Transverse colon (tissue), 4 donors: Measurements from ENCODE around the gene LASP1NB.

Source experiments
- DNase-seq: peaks from one replicate; pipeline ENCODE4 v3.0.0-alpha.2; 2019
- H3K27ac ChIP-seq, 4 donors: fragments of 200-600 bp; sonication (generic); 2 replicates each; pipeline ENCODE4 v1.5.1; 2016 to 2018; ENCODE audit warnings: inconsistent platforms in 4 of 4
- H3K27me3 ChIP-seq: fragments of 200-600 bp; sonication (generic); 2 replicates; pipeline ENCODE4 v1.5.1; 2017; ENCODE audit warnings: inconsistent platforms
- H3K36me3 ChIP-seq, 4 donors: fragments of 200-600 bp; sonication (generic); 2 replicates each; pipeline ENCODE4 v1.5.1; 2017 to 2019; ENCODE audit warnings: inconsistent platforms in 4 of 4
- H3K4me1 ChIP-seq, 4 donors: fragments of 200-600 bp; sonication (generic); 2 replicates each; pipeline ENCODE4 v1.5.1; 2017 to 2020; ENCODE audit warnings: inconsistent platforms in 4 of 4
- H3K4me3 ChIP-seq, 4 donors: fragments of 200-600 bp; sonication (generic); 1 replicate in 1 of 4; 2 replicates in 3 of 4; pipeline versions ENCODE4 v1.5.1 to v1.6.1; 2017 to 2019; ENCODE audit warnings: inconsistent platforms in 4 of 4
- H3K9me3 ChIP-seq, 2 donors: fragments of 200-600 bp; sonication (generic); 2 replicates each; pipeline ENCODE4 v1.5.1; 2017 to 2019; ENCODE audit warnings: inconsistent platforms in 2 of 2
- EP300 ChIP-seq: sonication (generic); formaldehyde crosslinking; IDR thresholded peaks from one replicate; pipeline ENCODE4 v1.6.1; 2017; ENCODE audit warnings: antibody characterized with exemption, low read depth
- POLR2A ChIP-seq: fragments of 450-650 bp; IDR thresholded peaks from one replicate; pipeline ENCODE4 v1.6.1; 2016; ENCODE audit warnings: antibody characterized with exemption, mild to moderate bottlenecking, moderate library complexity
- POLR2AphosphoS5 ChIP-seq, 3 donors: sonication (generic); formaldehyde crosslinking; IDR thresholded peaks; one replicate each; pipeline ENCODE4 v1.6.1; 2016; ENCODE audit warnings: antibody characterized with exemption in 3 of 3
- WGBS, 2 donors: methylation state at CpG; one replicate each; pipeline ENCODE4 v1.1.5; 2018; ENCODE audit warnings: low coverage in 1 of 2; 5-methylcytosine and 5-hydroxymethylcytosine counted together
- in situ Hi-C, 4 donors: fragments of 200-750 bp; cut with MboI; loops; one replicate each; pipeline versions ENCODE4 v1.15.0 to v1.15.1; 2017; ENCODE audit warnings: low sequenced_read_pairs in 3 of 4, low pct_ligation_motif_present in 1 of 4, low pct_unique_long_range_greater_than_20kb in 1 of 4
- intact Hi-C: fragments of 100-400 bp; cut with DNase I; formaldehyde crosslinking; loops from one replicate; pipeline ENCODE4 v1.15.1; 2023; ENCODE audit warnings: low total_unique reads
- TF ChIP-seq, protein P1 (sequence below), 5 experiments: fragments of 200-600 bp in 3 of 5; fragments of 450-650 bp in 2 of 5; sonication (generic) in 3 of 5; IDR thresholded peaks; 1 replicate in 2 of 5; 2 replicates in 3 of 5; pipeline ENCODE4 v1.5.1; 2016 to 2017; ENCODE audit warnings: antibody characterized with exemption in 5 of 5, inconsistent platforms in 3 of 5, mild to moderate bottlenecking in 2 of 5, moderate library complexity in 1 of 5

LASP1NB gene

DNA sequence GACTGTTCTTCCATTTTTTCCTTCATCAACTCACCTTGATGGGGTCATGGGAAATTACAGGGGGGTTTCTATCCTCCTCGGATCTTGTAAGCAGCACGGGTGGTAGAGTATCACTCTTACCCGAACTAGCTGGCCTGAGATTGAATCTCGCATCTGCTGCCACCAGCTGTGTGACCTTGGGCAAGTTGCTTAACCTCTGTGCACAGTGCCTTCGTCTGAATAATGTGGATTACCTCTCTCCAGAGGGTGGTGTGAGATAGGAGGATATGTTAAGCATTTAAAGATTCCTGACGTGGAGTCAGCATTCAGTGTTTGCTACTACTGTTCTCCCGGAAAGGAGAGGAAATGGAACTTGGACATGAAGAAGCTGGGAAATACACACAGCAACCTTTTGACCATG, 31.1 kb upstream of the LASP1NB start:
- 50 to 64% methylated on average over 2 to 7 of the region's 7 CpGs for WGBS, 2 donors
- H3K9me3 ChIP-seq, result no peaks in the 10 kb centered on the region
- no peaks in the 10 kb centered on the region for H3K27me3 ChIP-seq
- no peak overlapping the region for H3K4me3 ChIP-seq
- peaks cover 35 to 78% (median 49%) of the 10 kb centered on the region in 4 donors for H3K4me1 ChIP-seq
- peak overlapping the region; percentile 40 to 59 (median 58) for H3K27ac ChIP-seq
- peaks cover 0 to 26% (median 7%) of the 10 kb centered on the region in 4 donors for H3K36me3 ChIP-seq
- no peak for DNase-seq
- intact Hi-C loops, result no loop called here
- in situ Hi-C loops, result no loop called here
- TF ChIP-seq, protein P1, sequence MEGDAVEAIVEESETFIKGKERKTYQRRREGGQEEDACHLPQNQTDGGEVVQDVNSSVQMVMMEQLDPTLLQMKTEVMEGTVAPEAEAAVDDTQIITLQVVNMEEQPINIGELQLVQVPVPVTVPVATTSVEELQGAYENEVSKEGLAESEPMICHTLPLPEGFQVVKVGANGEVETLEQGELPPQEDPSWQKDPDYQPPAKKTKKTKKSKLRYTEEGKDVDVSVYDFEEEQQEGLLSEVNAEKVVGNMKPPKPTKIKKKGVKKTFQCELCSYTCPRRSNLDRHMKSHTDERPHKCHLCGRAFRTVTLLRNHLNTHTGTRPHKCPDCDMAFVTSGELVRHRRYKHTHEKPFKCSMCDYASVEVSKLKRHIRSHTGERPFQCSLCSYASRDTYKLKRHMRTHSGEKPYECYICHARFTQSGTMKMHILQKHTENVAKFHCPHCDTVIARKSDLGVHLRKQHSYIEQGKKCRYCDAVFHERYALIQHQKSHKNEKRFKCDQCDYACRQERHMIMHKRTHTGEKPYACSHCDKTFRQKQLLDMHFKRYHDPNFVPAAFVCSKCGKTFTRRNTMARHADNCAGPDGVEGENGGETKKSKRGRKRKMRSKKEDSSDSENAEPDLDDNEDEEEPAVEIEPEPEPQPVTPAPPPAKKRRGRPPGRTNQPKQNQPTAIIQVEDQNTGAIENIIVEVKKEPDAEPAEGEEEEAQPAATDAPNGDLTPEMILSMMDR (IDR thresholded peaks at IDR 0.05), result no peak
- TF ChIP-seq POLR2A (no peak), POLR2AphosphoS5 (IDR thresholded peaks at IDR 0.05) (no peak)

DNA sequence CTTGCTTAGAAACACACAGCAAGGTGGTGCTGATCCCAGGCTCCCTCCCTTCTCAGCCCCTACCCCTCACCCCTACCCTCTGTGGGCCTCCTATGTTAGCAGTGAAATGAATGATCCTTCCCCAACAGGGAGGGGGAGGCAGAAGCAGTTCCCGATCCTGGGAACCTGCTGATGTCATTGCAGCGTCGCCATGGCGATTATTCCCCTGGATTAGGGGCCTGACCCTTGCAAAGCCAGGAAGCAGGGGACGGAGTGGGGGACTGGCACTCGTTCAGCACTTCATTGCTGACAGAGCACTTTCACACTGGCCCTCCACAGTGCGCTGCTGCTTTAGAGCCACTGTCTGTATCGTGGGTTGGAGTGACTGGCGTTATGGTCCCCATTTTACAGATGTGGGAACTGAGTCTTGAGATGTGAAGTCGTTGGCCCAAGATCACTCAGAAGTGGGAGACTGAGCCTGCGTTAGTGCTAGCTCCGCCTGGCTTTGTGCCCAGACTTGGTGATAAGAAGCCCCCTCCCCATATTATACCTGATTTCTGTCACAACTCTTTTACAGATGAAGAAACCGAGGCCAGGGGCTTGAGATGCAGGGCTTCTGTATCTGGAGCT, 29.0 kb upstream of the LASP1NB start:
- H3K4me1 ChIP-seq, result peaks cover 40 to 85% (median 59%) of the 10 kb centered on the region in 4 donors
- WGBS, 2 donors, result 68% methylated on average over 13 of the region's 13 CpGs; no CpG with 5 or more reads in 1 of the 2 donors
- no peak for DNase-seq
- H3K4me3 ChIP-seq, result no peak overlapping the region
- H3K9me3 ChIP-seq, result no peaks in the 10 kb centered on the region
- intact Hi-C loops, result no loop called here
- H3K27me3 ChIP-seq, result no peaks in the 10 kb centered on the region
- H3K36me3 ChIP-seq, result peaks cover 0 to 22% (median 3%) of the 10 kb centered on the region in 4 donors
- TF ChIP-seq, protein P1 (IDR thresholded peaks at IDR 0.05), result no peak
- no peak for TF ChIP-seq POLR2AphosphoS5 (IDR thresholded peaks at IDR 0.05)
- no peak for TF ChIP-seq POLR2A
- TF ChIP-seq EP300, result no peak
- H3K27ac ChIP-seq, result peak overlapping the region; percentile 74 to 83 (median 79)
- in situ Hi-C loops, result no loop called here

DNA sequence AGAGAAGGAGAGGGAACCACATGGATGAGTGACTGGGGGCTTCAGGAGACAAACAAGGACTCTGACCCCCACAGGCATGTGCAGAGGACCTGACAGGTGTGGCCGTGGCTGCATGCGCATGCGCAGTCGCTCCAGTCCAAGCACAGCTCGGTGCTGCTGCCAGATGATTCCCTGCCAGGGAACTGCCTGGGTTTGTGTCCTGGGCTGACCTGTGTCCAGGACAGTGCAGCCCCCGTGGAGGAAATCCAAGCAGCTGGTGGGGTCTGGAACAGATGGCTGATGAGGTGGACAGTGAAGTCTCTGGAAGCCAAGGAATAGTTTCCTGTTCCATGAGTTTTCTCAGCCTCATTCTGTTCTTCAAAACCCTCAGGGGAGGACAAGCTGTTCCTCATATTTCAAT, 28.2 kb upstream of the LASP1NB start:
- peaks cover 40 to 85% (median 59%) of the 10 kb centered on the region in 4 donors for H3K4me1 ChIP-seq

DNA sequence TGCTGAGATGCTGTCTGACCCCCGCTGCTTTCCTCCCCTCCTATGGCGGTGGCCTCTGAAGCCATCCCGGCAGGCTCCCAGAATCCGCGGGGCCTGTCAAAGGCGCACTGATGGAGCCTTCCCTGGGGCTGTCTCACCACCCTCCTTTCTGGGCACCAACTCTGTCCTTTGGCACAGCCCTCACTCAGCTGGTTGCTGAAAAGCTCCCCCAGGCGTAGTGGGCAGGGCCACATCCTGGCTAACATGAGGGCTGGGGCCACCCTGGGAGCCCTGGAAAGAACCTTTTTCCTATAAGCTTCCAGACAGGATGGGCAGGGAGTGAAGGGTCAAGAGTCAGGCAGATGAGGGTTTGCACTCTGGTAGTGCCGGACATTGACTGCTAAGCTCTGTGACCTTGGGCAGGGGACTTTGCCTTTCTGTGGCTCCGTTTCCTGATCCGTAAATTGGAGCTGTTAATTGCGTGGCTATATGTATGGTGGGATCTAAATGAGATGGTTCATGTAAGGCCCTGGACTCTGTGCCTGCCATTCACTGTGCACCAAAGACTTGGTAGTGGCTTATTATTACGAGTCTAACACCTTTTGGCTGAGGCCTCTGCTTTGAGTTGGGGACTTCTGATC, 27.6 kb upstream of the LASP1NB start:
- in situ Hi-C loops (no loop called here), intact Hi-C loops (no loop called here)
- H3K4me1 ChIP-seq, result peaks cover 40 to 78% (median 58%) of the 10 kb centered on the region in 4 donors
- DNase-seq, result peak; percentile 18
- peak overlapping the region; percentile 74 to 83 (median 79) for H3K27ac ChIP-seq
- TF ChIP-seq, protein P1 (IDR thresholded peaks at IDR 0.05), result no peak
- no peak for TF ChIP-seq POLR2AphosphoS5 (IDR thresholded peaks at IDR 0.05)
- TF ChIP-seq POLR2A, result no peak
- TF ChIP-seq EP300, result no peak
- H3K36me3 ChIP-seq, result peaks cover 0 to 8% (median 0%) of the 10 kb centered on the region in 4 donors
- H3K9me3 ChIP-seq, result no peaks in the 10 kb centered on the region
- WGBS, 2 donors, result 57% methylated on average over 12 of the region's 12 CpGs; no CpG with 5 or more reads in 1 of the 2 donors
- H3K4me3 ChIP-seq, result no peak overlapping the region
- H3K27me3 ChIP-seq, result no peaks in the 10 kb centered on the region

More for the DNA sequence above, 28.2 kb upstream of the LASP1NB start:
- Histone ChIP-seq H3K27ac (peak overlapping the region; percentile 74 to 83 (median 79)), H3K36me3 (peaks cover 0 to 14% (median under 1%) of the 10 kb centered on the region in 4 donors), H3K27me3 (no peaks in the 10 kb centered on the region), H3K9me3 (no peaks in the 10 kb centered on the region), H3K4me3 (no peak overlapping the region)
- in situ Hi-C loops (no loop called here), intact Hi-C loops (no loop called here)
- peak; percentile 37 for DNase-seq
- TF ChIP-seq POLR2A, result no peak
- TF ChIP-seq EP300, result no peak
- TF ChIP-seq POLR2AphosphoS5 (IDR thresholded peaks at IDR 0.05), result peak in 2 of 3 donors; percentile 7 to 25
- WGBS, 2 donors, result 51% methylated on average over 6 of the region's 6 CpGs; no CpG with 5 or more reads in 1 of the 2 donors
